Thoracic aorta (tissue), 2 donors: ENCODE data around the gene GNB1L. TPM values are rescaled to one million over a fixed set of nuclear protein-coding genes. Genes with fewer than 3 reads are reported as not detected.

ENCODE experiments used
- ATAC-seq: fragments of 150-250 bp; one replicate; pipeline ENCODE4 v1.8.0; 2017; ENCODE audit warnings: low read depth; ENCODE audit not compliant: insufficient number of reproducible peaks, low FRiP score
- DNase-seq: peaks from one replicate; pipeline ENCODE4 v3.0.0-alpha.2; 2020; ENCODE audit warnings: low spot score
- H3K27ac ChIP-seq, 2 donors: fragments of 200-600 bp; sonication (generic); 1 replicate in 1 of 2; 2 replicates in 1 of 2; pipeline ENCODE4 v1.5.1; 2016; ENCODE audit warnings: mild to moderate bottlenecking in 2 of 2, moderate library complexity in 2 of 2
- H3K27me3 ChIP-seq: fragments of 200-600 bp; sonication (generic); replicated peaks from 2 replicates; pipeline ENCODE4 v1.6.0; 2016; ENCODE audit warnings: mild to moderate bottlenecking; ENCODE audit not compliant: insufficient read depth
- H3K36me3 ChIP-seq: fragments of 200-600 bp; sonication (generic); one replicate; pipeline ENCODE4 v1.5.1; 2016
- H3K4me1 ChIP-seq, 2 donors: fragments of 200-600 bp; sonication (generic); 1 replicate in 1 of 2; 2 replicates in 1 of 2; pipeline versions ENCODE4 v1.5.1 to v1.6.0; 2016; ENCODE audit warnings: low read depth in 2 of 2, mild to moderate bottlenecking in 1 of 2; ENCODE audit not compliant: control insufficient read depth in 1 of 2
- H3K4me3 ChIP-seq: fragments of 200-600 bp; sonication (generic); 2 replicates; pipeline ENCODE4 v1.5.1; 2016; ENCODE audit warnings: mild to moderate bottlenecking
- H3K9me3 ChIP-seq: fragments of 200-600 bp; sonication (generic); 2 replicates; pipeline ENCODE4 v1.5.1; 2016
- CTCF ChIP-seq: fragments of 200-600 bp; sonication (generic); IDR thresholded peaks from one replicate; pipeline ENCODE4 v1.5.1; 2019; ENCODE audit warnings: antibody characterized with exemption
- total RNA-seq, 2 donors: library from RNA; depleted of rRNA; stranded (reverse); fragments of >200 nt; gene quantifications; one replicate each; pipeline versions ENCODE4 v1.1.0 to v1.2.3, GENCODE V29; 2016

The GNB1L gene
- total RNA-seq, 2 donors from 2014 or later: 2.3 to 7.7 TPM

- no peak for ATAC-seq
Observed at GRCh38 chr22:19896665-19897355, 42.1 kb upstream of the GNB1L start.

GRCh38 chr22:19895160-19895849 is 40.6 kb upstream of the GNB1L start:
- H3K27me3 ChIP-seq: no peaks in the 10 kb centered on the region
- no peaks in the 10 kb centered on the region for H3K9me3 ChIP-seq
- H3K4me3 ChIP-seq: no peak overlapping the region
- DNase-seq (no peak), ATAC-seq (no peak)
- H3K36me3 ChIP-seq: peaks cover 17% of the 10 kb centered on the region
- no peak for TF ChIP-seq CTCF
- H3K4me1 ChIP-seq: no peaks in the 10 kb centered on the region
- no peak overlapping the region for H3K27ac ChIP-seq

More at GRCh38 chr22:19896665-19897355, 42.1 kb upstream of the GNB1L start:
- H3K27ac ChIP-seq: no peak overlapping the region
- no peak for DNase-seq
- H3K36me3 ChIP-seq: peaks cover 13% of the 10 kb centered on the region
- H3K4me3 ChIP-seq: no peak overlapping the region
- no peak for TF ChIP-seq CTCF
- no peaks in the 10 kb centered on the region for H3K4me1 ChIP-seq
- no peaks in the 10 kb centered on the region for H3K9me3 ChIP-seq
- H3K27me3 ChIP-seq: no peaks in the 10 kb centered on the region

- ATAC-seq (no peak), DNase-seq (no peak)
- no peak overlapping the region for H3K27ac ChIP-seq
- no peaks in the 10 kb centered on the region for H3K4me1 ChIP-seq
- no peak for TF ChIP-seq CTCF
- H3K27me3 ChIP-seq: no peaks in the 10 kb centered on the region
- H3K36me3 ChIP-seq: peaks cover 14% of the 10 kb centered on the region
- no peak overlapping the region for H3K4me3 ChIP-seq
- H3K9me3 ChIP-seq: no peaks in the 10 kb centered on the region
Observed at GRCh38 chr22:19893363-19893762, 38.7 kb upstream of the GNB1L start.

- DNase-seq (no peak), ATAC-seq (no peak)
- Histone ChIP-seq H3K4me1 (no peaks in the 10 kb centered on the region), H3K36me3 (peaks cover 14% of the 10 kb centered on the region), H3K27me3 (no peaks in the 10 kb centered on the region), H3K4me3 (no peak overlapping the region), H3K27ac (no peak overlapping the region), H3K9me3 (no peaks in the 10 kb centered on the region)
- no peak for TF ChIP-seq CTCF
Observed at GRCh38 chr22:19892925-19893324, 38.3 kb upstream of the GNB1L start.

GRCh38 chr22:19892257-19892879 is 37.7 kb upstream of the GNB1L start:
- no peak for TF ChIP-seq CTCF
- no peak for ATAC-seq
- Histone ChIP-seq H3K4me3 (no peak overlapping the region), H3K9me3 (no peaks in the 10 kb centered on the region), H3K4me1 (no peaks in the 10 kb centered on the region), H3K27ac (no peak overlapping the region), H3K27me3 (no peaks in the 10 kb centered on the region), H3K36me3 (peaks cover 14% of the 10 kb centered on the region)
- no peak for DNase-seq
